PC-9 (cell line): ENCODE measurements around the gene NSMCE1.

Source experiments
- CTCF ChIP-seq: fragments of 200-600 bp; sonication (generic); conservative IDR thresholded peaks from 2 replicates; pipeline ENCODE4 v1.6.1; 2017; ENCODE audit warnings: mixed run types, antibody characterized with exemption, mild to moderate bottlenecking, moderate library complexity
- EZH2 ChIP-seq: fragments of 200-600 bp; sonication (generic); IDR thresholded peaks from 2 replicates; pipeline ENCODE4 v1.8.0; 2017; ENCODE audit warnings: antibody characterized with exemption, low read depth

DNA sequence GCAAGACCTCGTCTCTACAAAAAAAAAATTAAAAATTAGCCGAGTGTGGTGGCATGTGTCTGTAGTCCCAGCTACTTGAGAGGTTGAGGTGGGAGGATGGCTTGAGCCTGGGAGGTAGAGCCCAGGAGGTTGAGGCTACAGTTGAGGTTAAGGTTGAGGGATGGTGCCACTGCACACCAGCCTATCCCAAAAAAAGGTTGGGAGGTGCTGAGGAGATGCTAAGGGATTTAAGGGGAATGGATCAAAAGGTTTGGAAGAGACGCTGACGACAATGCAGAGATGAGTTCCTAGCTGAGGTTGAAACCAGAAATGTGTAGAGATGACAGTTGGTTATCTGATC, 4.7 kb upstream of the NSMCE1 start:
- TF ChIP-seq CTCF, result no peak
- no peak for TF ChIP-seq EZH2
